Measurements from ENCODE around the gene GXYLT2. TPM values are rescaled to one million over a fixed set of nuclear protein-coding genes. Genes with fewer than 3 reads are reported as not detected.

Gene GXYLT2
- total and polyA plus RNA-seq, 2 of the 13 experiments (the other 11 are each of a cell fraction or from before 2014, with no cell fraction given) = 4.3 to 6.9 TPM

DNA sequence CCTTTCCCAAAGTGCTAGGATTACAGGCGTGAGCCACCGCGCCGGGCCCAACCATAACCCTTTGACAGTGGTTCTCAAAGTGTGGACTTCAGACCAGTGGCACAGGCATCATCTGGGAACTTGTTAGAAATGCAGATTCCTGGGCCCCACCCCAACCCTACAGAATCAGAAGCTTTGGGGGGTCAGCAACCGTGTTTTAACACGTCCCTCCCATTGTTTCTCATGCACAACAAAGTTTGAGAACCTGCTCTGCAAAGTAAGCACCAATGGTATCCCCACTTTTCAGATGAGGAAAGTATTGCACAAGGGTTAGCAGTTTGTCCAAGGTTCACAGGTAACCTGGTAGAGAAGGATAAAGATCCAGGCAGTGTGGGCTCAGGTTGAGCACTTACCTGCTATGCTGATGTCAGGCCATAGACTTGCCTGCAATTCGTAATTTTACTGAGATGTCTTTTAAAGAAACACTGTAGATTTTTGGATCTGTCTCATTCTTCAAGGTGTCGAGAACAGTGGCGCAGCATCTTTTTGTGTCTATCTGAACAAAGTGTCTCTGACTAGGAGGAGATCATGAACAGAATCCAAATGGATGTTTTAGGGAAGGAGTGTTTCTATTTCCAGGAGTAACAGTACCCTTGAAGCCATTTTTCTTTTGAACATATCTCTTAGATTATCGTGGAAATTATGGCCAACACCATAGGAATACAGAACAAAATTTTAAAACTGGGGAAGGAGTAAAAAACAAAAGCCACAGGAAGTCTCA lies 2.5 kb downstream of the GXYLT2 start (continued):
- TF ChIP-seq SRSF9 (IDR thresholded peaks at IDR 0.05; ENCODE audit: borderline replicate concordance, insufficient read depth, low read depth, low read length, poor library complexity, severe bottlenecking) = no peak
- TF ChIP-seq NFYC (CRISPR knock-in tag; IDR thresholded peaks at IDR 0.05) = no peak
- TF ChIP-seq, protein P1, sequence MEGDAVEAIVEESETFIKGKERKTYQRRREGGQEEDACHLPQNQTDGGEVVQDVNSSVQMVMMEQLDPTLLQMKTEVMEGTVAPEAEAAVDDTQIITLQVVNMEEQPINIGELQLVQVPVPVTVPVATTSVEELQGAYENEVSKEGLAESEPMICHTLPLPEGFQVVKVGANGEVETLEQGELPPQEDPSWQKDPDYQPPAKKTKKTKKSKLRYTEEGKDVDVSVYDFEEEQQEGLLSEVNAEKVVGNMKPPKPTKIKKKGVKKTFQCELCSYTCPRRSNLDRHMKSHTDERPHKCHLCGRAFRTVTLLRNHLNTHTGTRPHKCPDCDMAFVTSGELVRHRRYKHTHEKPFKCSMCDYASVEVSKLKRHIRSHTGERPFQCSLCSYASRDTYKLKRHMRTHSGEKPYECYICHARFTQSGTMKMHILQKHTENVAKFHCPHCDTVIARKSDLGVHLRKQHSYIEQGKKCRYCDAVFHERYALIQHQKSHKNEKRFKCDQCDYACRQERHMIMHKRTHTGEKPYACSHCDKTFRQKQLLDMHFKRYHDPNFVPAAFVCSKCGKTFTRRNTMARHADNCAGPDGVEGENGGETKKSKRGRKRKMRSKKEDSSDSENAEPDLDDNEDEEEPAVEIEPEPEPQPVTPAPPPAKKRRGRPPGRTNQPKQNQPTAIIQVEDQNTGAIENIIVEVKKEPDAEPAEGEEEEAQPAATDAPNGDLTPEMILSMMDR (CRISPR knock-in tag; IDR thresholded peaks at IDR 0.05) = no peak
- no peak for TF ChIP-seq SP140L (CRISPR knock-in tag; IDR thresholded peaks at IDR 0.05; ENCODE audit: borderline replicate concordance)
- TF ChIP-seq, protein P2, sequence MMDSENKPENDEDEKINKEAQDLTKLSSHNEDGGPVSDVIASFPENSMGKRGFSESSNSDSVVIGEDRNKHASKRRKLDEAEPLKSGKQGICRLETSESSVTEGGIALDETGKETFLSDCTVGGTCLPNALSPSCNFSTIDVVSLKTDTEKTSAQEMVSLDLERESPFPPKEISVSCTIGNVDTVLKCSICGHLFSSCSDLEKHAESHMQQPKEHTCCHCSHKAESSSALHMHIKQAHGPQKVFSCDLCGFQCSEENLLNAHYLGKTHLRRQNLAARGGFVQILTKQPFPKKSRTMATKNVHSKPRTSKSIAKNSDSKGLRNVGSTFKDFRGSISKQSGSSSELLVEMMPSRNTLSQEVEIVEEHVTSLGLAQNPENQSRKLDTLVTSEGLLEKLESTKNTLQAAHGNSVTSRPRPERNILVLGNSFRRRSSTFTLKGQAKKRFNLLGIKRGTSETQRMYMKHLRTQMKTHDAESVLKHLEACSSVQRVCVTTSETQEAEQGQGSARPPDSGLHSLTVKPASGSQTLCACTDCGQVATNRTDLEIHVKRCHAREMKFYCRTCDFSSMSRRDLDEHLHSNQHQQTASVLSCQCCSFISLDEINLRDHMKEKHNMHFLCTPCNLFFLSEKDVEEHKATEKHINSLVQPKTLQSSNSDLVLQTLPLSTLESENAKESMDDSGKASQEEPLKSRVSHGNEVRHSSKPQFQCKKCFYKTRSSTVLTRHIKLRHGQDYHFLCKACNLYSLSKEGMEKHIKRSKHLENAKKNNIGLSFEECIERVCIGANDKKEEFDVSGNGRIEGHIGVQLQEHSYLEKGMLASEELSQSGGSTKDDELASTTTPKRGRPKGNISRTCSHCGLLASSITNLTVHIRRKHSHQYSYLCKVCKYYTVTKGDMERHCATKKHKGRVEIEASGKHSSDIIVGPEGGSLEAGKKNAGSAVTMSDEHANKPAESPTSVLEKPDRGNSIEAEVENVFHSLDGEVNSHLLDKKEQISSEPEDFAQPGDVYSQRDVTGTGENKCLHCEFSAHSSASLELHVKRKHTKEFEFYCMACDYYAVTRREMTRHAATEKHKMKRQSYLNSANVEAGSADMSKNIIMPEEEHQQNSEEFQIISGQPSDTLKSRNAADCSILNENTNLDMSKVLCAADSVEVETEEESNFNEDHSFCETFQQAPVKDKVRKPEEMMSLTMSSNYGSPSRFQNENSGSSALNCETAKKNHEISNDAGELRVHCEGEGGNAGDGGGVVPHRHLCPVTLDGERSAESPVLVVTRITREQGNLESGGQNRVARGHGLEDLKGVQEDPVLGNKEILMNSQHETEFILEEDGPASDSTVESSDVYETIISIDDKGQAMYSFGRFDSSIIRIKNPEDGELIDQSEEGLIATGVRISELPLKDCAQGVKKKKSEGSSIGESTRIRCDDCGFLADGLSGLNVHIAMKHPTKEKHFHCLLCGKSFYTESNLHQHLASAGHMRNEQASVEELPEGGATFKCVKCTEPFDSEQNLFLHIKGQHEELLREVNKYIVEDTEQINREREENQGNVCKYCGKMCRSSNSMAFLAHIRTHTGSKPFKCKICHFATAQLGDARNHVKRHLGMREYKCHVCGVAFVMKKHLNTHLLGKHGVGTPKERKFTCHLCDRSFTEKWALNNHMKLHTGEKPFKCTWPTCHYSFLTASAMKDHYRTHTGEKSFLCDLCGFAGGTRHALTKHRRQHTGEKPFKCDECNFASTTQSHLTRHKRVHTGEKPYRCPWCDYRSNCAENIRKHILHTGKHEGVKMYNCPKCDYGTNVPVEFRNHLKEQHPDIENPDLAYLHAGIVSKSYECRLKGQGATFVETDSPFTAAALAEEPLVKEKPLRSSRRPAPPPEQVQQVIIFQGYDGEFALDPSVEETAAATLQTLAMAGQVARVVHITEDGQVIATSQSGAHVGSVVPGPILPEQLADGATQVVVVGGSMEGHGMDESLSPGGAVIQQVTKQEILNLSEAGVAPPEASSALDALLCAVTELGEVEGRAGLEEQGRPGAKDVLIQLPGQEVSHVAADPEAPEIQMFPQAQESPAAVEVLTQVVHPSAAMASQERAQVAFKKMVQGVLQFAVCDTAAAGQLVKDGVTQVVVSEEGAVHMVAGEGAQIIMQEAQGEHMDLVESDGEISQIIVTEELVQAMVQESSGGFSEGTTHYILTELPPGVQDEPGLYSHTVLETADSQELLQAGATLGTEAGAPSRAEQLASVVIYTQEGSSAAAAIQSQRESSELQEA (CRISPR knock-in tag; IDR thresholded peaks at IDR 0.05; ENCODE audit: not compliant biosample characterization) = no peak
- TF ChIP-seq, protein P3, sequence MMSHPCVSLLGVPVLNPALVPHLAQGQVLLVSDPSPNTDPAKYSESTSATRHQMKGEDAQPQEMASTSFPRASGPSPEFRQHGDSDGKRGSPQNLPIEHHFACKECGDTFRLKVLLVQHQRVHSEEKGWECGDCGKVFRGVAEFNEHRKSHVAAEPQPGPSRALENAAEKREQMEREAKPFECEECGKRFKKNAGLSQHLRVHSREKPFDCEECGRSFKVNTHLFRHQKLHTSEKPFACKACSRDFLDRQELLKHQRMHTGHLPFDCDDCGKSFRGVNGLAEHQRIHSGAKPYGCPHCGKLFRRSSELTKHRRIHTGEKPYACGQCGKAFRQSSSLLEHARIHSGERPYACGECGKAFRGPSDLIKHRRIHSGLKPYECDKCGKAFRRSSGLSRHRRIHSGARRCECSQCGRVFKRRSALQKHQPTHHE (CRISPR knock-in tag; IDR thresholded peaks at IDR 0.05; ENCODE audit: borderline replicate concordance) = no peak
- no peak for TF ChIP-seq ZFP62 (CRISPR knock-in tag; IDR thresholded peaks at IDR 0.05)
- TF ChIP-seq SMC3 (IDR thresholded peaks at IDR 0.05; ENCODE audit: low read length) = no peak
- no peak for TF ChIP-seq ZNF607 (CRISPR knock-in tag; IDR thresholded peaks at IDR 0.05; ENCODE audit: borderline replicate concordance)
- TF ChIP-seq, protein P4, sequence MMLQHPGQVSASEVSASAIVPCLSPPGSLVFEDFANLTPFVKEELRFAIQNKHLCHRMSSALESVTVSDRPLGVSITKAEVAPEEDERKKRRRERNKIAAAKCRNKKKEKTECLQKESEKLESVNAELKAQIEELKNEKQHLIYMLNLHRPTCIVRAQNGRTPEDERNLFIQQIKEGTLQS (CRISPR knock-in tag; IDR thresholded peaks at IDR 0.05) = no peak
- TF ChIP-seq TAF1 (CRISPR knock-in tag; IDR thresholded peaks at IDR 0.05) = no peak
- TF ChIP-seq DPF2 (CRISPR knock-in tag; IDR thresholded peaks at IDR 0.05; ENCODE audit: borderline replicate concordance, low read depth) = no peak
- no peak for TF ChIP-seq FOXK1 (CRISPR knock-in tag; IDR thresholded peaks at IDR 0.05; ENCODE audit: borderline replicate concordance, low read depth)
- 0 out of 2 replicates have a peak, but pooled peaks have one; percentile 3 for TF ChIP-seq HDAC2 (CRISPR knock-in tag; IDR thresholded peaks at IDR 0.05)
- no peak for TF ChIP-seq ZNF354B (CRISPR knock-in tag; IDR thresholded peaks at IDR 0.05)
- TF ChIP-seq ZNF337 (CRISPR knock-in tag; IDR thresholded peaks at IDR 0.05; ENCODE audit: borderline replicate concordance, low read depth) = 0 out of 2 replicates have a peak, but pooled peaks have one; percentile 31
- TF ChIP-seq, protein P5, sequence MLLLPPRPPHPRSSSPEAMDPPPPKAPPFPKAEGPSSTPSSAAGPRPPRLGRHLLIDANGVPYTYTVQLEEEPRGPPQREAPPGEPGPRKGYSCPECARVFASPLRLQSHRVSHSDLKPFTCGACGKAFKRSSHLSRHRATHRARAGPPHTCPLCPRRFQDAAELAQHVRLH (CRISPR knock-in tag; IDR thresholded peaks at IDR 0.05; ENCODE audit: borderline replicate concordance, low read depth) = no peak

Data from HepG2 (cell line).